Effector memory CD8-positive, alpha-beta T cell (primary cell): ENCODE data around the gene HSFY2.
"Not testable (repeated sequence)": the region's sequence is repeated elsewhere in the genome, so short reads cannot be mapped to it uniquely, and the experiment has no call there.

Experiments used
- ATAC-seq: fragments of 150-1000 bp; cut with Tn5 transposase; replicated peaks from 2 replicates; pipeline ENCODE4 v1.10.0; 2021; ENCODE audit warnings: mild to moderate bottlenecking, moderate library complexity
- DNase-seq, 3 experiments: peaks; one replicate each; pipeline ENCODE4 v3.0.0; 2021
- H3K27ac Mint-ChIP-seq, 2 donors: one replicate each; pipeline ENCODE4 v1.8.0; 2022; ENCODE audit warnings: mild to moderate bottlenecking in 2 of 2, mixed read lengths in 2 of 2, moderate library complexity in 2 of 2
- H3K27me3 Mint-ChIP-seq, 2 donors: one replicate each; pipeline ENCODE4 v1.8.0; 2022; ENCODE audit warnings: mixed read lengths in 2 of 2
- H3K36me3 Mint-ChIP-seq: one replicate; pipeline ENCODE4 v1.8.0; 2022; ENCODE audit warnings: mild to moderate bottlenecking, moderate library complexity, mixed read lengths; ENCODE audit not compliant: insufficient read depth
- H3K4me1 Mint-ChIP-seq, 2 donors: one replicate each; pipeline ENCODE4 v1.8.0; 2022; ENCODE audit warnings: low read depth in 2 of 2, mixed read lengths in 2 of 2
- H3K4me3 Mint-ChIP-seq, 2 donors: one replicate each; pipeline ENCODE4 v1.8.0; 2022; ENCODE audit warnings: mild to moderate bottlenecking in 2 of 2, mixed read lengths in 2 of 2, moderate library complexity in 2 of 2
- H3K9me3 Mint-ChIP-seq, 2 donors: one replicate each; pipeline ENCODE4 v1.8.0; 2022; ENCODE audit warnings: mixed read lengths in 2 of 2
- total RNA-seq, 9 experiments: gene quantifications; one replicate each; lab custom pipeline; 2026; lab: John Stamatoyannopoulos, UW

Gene HSFY2, protein sequence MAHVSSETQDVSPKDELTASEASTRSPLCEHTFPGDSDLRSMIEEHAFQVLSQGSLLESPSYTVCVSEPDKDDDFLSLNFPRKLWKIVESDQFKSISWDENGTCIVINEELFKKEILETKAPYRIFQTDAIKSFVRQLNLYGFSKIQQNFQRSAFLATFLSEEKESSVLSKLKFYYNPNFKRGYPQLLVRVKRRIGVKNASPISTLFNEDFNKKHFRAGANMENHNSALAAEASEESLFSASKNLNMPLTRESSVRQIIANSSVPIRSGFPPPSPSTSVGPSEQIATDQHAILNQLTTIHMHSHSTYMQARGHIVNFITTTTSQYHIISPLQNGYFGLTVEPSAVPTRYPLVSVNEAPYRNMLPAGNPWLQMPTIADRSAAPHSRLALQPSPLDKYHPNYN
- 0 reads per million in 9 experiments for total RNA-seq

DNA sequence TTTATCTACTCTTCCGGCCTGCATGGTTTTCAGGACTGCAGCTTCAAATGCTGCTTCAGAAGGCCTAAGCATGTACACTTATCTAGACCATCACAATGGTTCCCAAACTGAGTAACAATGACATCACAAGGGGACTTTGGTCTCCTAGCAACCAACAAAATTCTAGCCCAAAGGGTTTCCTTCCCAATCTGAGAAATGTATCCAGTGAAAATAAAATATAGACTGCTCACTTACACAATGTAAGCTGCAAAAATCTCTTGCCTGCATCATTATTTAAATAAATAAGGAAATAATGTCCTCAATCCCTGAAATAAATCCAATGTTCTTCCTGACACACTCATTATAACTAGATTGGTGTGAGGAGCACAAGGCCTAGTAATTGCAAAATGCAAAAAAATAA is at the start of gene HSFY2:
TSS of gene HSFY2 (minus strand) at position 101 of the 400 bp plus-strand sequence. CDS start 117 bp downstream, outside the sequence.
- not testable (repeated sequence) for H3K27ac Mint-ChIP-seq, DNase-seq, H3K9me3 Mint-ChIP-seq, H3K36me3 Mint-ChIP-seq, H3K4me1 Mint-ChIP-seq, H3K4me3 Mint-ChIP-seq, ATAC-seq, H3K27me3 Mint-ChIP-seq

DNA sequence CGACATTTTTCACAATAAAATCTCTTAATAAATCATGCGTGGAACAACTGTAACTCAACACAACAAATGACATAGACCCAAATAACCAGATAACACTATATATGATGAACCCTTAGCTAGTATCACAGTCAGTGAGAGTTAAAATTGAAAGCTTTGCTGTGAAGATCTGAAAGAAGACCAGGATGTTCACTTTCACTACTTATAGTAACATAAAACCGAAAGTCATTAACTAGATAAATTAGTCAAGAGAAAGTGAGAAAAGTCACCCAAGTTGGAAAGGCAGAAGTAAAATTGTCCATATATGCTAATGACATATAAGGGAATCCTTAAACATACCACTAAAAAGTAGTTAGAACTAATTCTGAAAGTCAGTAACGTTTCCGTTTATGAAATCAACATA is 42.2 kb upstream of the HSFY2 start:
- not testable (repeated sequence) for DNase-seq, H3K36me3 Mint-ChIP-seq, ATAC-seq, H3K4me3 Mint-ChIP-seq, H3K27ac Mint-ChIP-seq, H3K27me3 Mint-ChIP-seq, H3K9me3 Mint-ChIP-seq, H3K4me1 Mint-ChIP-seq

DNA sequence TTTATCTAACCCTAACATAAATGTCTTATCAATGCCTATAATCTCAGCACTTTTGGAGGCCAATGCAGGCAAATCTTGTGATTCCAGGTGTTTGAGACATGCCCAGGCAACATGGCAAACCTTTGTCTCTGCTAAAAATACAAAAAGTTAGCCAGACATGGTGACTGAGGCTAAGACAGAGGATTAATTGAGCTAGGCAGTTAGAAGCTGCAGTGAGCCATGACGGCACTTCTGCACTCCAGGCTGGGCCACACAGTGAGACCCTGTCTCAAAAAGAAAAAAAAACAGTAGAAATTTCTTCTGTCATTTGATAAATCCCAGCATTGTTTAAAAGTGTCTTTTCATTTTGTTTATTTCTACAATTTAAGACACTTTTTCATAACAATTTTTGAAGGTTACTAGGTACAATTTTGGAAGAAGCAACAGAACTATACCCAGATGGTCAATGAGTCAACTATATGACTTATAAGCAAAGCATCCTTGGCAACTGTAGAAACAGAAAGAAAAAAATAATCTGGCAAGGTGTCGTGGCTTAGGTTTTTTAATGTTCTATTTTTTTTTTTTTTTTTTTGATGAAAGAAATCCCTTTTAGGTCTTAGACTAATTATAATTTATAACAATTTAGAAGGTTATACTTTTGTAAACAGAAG is 15.3 kb upstream of the HSFY2 start:
- not testable (repeated sequence) for H3K9me3 Mint-ChIP-seq, DNase-seq, H3K27ac Mint-ChIP-seq, H3K27me3 Mint-ChIP-seq, H3K4me3 Mint-ChIP-seq, H3K36me3 Mint-ChIP-seq, ATAC-seq, H3K4me1 Mint-ChIP-seq

DNA sequence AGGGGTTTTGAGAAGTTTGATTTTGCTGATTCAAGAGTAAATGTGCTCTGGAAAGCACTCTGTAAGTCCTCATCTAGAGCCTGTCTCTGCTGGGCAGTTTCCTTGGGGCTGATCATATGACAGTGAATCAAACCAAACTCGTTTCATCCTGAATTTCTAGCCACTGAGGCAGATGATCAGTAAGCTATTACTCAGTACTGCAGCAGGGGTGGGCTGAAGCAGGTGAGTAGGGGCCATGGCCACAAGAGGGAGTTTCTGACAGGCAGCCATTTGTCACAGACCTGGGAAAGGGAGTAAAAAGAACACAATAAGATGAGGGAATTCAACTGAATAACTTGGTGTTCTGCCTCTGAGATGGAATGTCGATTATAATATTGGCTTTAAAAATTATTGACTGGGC is 19.5 kb downstream of the HSFY2 start:
- not testable (repeated sequence) for H3K4me3 Mint-ChIP-seq, H3K4me1 Mint-ChIP-seq, ATAC-seq, H3K27ac Mint-ChIP-seq, H3K9me3 Mint-ChIP-seq, H3K36me3 Mint-ChIP-seq, DNase-seq, H3K27me3 Mint-ChIP-seq

DNA sequence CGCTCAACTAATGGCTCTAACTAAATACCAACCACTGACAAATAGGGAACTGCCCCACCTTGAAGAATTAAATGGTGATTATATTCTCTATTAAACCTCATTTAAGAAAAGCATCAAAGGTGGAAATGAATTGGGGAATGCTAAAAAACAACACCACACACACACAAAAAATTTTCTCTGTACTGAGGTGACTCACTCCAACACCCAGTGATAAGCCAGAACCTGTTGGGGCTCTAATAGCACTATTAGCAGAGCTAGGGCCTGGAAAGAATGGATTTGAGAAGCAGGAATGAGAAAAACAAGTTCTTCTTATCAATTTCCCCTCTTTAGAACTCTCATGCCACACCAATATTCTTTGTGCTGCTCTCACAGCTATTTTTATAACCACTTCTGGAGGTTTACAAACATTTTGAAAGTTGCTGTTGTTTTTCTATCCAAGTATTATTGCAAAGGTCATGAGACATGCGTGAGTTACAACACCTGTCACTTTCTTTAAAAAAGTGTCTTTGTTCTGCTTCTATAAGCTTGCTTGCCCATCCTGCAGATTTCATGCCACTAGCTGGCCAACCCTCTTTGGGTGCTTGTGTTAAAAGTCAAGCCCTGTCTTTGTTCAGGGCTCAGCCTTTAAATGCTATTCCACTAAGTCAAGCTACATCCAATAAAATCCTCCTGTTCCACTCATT is 20.3 kb downstream of the HSFY2 start:
- H3K4me1 Mint-ChIP-seq, H3K4me3 Mint-ChIP-seq, H3K9me3 Mint-ChIP-seq, DNase-seq, H3K27ac Mint-ChIP-seq, ATAC-seq, H3K36me3 Mint-ChIP-seq, H3K27me3 Mint-ChIP-seq: not testable (repeated sequence)

DNA sequence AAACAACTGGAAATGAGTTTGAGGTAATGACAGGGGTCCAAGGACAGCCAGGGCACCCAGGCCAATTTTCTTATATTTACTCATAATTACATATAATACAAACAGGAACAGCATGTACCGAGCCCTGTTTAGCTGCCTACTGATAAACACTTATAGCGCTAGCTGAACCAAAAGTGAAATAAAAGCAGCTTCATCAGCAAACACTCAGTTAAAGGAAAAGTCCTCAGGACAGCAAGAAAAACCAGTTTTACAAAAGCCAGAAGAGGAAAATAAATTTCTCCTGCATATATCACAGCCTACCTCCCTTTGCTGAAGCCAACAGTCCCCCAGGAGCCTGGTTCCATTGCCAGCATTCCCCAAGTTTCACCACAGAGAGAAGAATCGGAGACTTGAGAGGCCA is 49.8 kb downstream of the HSFY2 start:
- H3K27me3 Mint-ChIP-seq, H3K9me3 Mint-ChIP-seq, ATAC-seq, DNase-seq, H3K27ac Mint-ChIP-seq, H3K36me3 Mint-ChIP-seq, H3K4me3 Mint-ChIP-seq, H3K4me1 Mint-ChIP-seq: not testable (repeated sequence)
